Measurements from ENCODE around the gene XYLT1.
A peak's percentile ranks its signal among the peaks of the same experiment; 100 is the strongest.
"Not testable (repeated sequence)": the region's sequence is repeated elsewhere in the genome, so short reads cannot be mapped to it uniquely, and the experiment has no call there.

The XYLT1 gene

GRCh38 chr16:17426451-17426850, 44.3 kb downstream of the XYLT1 start:
- no peak for DNase-seq

GRCh38 chr16:17424771-17425170, 46.0 kb downstream of the XYLT1 start:
- DNase-seq: no peak

- DNase-seq: no peak
Measured at GRCh38 chr16:17423221-17423620, 47.5 kb downstream of the XYLT1 start.

GRCh38 chr16:17420816-17421215, 49.9 kb downstream of the XYLT1 start:
- no peak for DNase-seq

- DNase-seq: no peak
Measured at GRCh38 chr16:17419266-17419665, 51.5 kb downstream of the XYLT1 start.

- DNase-seq: no peak
Measured at GRCh38 chr16:17417740-17418139, 53.0 kb downstream of the XYLT1 start.

- peak; percentile 4 to 19 for DNase-seq
Measured at GRCh38 chr16:17416461-17417311, 54.1 kb downstream of the XYLT1 start.

- no peak for DNase-seq
Measured at GRCh38 chr16:17414916-17415315, 55.8 kb downstream of the XYLT1 start.

GRCh38 chr16:17414421-17414820, 56.3 kb downstream of the XYLT1 start:
- no peak for DNase-seq

GRCh38 chr16:17413508-17413907, 57.3 kb downstream of the XYLT1 start:
- DNase-seq: no peak

- no peak for DNase-seq
Measured at GRCh38 chr16:17412791-17413190, 58.0 kb downstream of the XYLT1 start.

- DNase-seq: no peak
Measured at GRCh38 chr16:17412221-17412620, 58.5 kb downstream of the XYLT1 start.

GRCh38 chr16:17411263-17411662, 59.5 kb downstream of the XYLT1 start:
- no peak for DNase-seq

GRCh38 chr16:17410316-17410715, 60.4 kb downstream of the XYLT1 start:
- DNase-seq: not testable (repeated sequence)

GRCh38 chr16:17409894-17410293, 60.9 kb downstream of the XYLT1 start:
- peak; percentile 31 to 49 for DNase-seq

- peak in 1 of 2 donors; percentile 17 for DNase-seq
Measured at GRCh38 chr16:17408955-17409441, 61.8 kb downstream of the XYLT1 start.

- DNase-seq: no peak
Measured at GRCh38 chr16:17408296-17408695, 62.5 kb downstream of the XYLT1 start.

- DNase-seq: no peak
Measured at GRCh38 chr16:17407321-17407720, 63.4 kb downstream of the XYLT1 start.

- DNase-seq: peak; percentile 95 to 99
Measured at GRCh38 chr16:17404941-17405689, 65.6 kb downstream of the XYLT1 start.

GRCh38 chr16:17403859-17404545, 66.8 kb downstream of the XYLT1 start:
- DNase-seq: no peak

GRCh38 chr16:17403156-17403809, 67.5 kb downstream of the XYLT1 start:
- DNase-seq: no peak

- peak in 1 of 2 donors; percentile 11 for DNase-seq
Measured at GRCh38 chr16:17397499-17397891, 73.3 kb downstream of the XYLT1 start.

Measured in hippocampal formation (tissue), 2 donors.